AG04450 (cell line): Measurements from ENCODE around the gene DNMT3A. TPM values are rescaled to one million over a fixed set of nuclear protein-coding genes. Genes with fewer than 3 reads are reported as not detected.
A peak's percentile ranks its signal among the peaks of the same experiment; 100 is the strongest.

Source experiments
- CTCF ChIA-PET: fragments of 300-600, 350-600 bp; formaldehyde crosslinking; extraction: SDS; loops from one replicate; lab custom pipeline; 2022; ENCODE audit warnings: antibody characterized with exemption, inconsistent platforms; lab: Charles Lee
- POLR2A ChIA-PET: fragments of 350-600 bp; formaldehyde crosslinking; extraction: SDS; loops from one replicate; lab custom pipeline; 2021; ENCODE audit warnings: antibody characterized with exemption, inconsistent platforms; lab: Yijun Ruan, JAX
- DNase-seq: peaks from one replicate; pipeline ENCODE4 v3.0.0-alpha.2; 2011; ENCODE audit warnings: low read depth, low spot score
- H3K27ac ChIP-seq: one replicate; pipeline ENCODE4 v1.5.1; 2012; ENCODE audit warnings: low read depth, low read length, control low read depth
- H3K27me3 ChIP-seq: one replicate; pipeline ENCODE4 v1.6.0; 2012; ENCODE audit warnings: low read length; ENCODE audit not compliant: control insufficient read depth, insufficient read depth
- H3K4me3 ChIP-seq: 2 replicates; pipeline ENCODE4 v1.5.1; 2011; ENCODE audit warnings: mild to moderate bottlenecking, low read depth, low read length, control low read depth
- H3K9me3 ChIP-seq: 2 replicates; pipeline ENCODE4 v1.5.1; 2012; ENCODE audit warnings: low read length; ENCODE audit not compliant: control insufficient read depth, insufficient read depth
- CTCF ChIP-seq: IDR thresholded peaks from 2 replicates; pipeline ENCODE4 v1.5.1; 2011; ENCODE audit warnings: low read depth, low read length, control low read depth, inconsistent platforms
- polyA plus RNA-seq: library from polyadenylated mRNA; depleted of rRNA; stranded (reverse); fragments of >200 nt; gene quantifications from 2 replicates; pipeline ENCODE4 v1.2.3, GENCODE V29; 2011

Gene DNMT3A
- polyA plus RNA-seq, 1 experiment, result 4.1 TPM

GRCh38 chr2:25343187-25343825 is 1.6 kb upstream of the DNMT3A start:
- TF ChIP-seq CTCF, result no peak
- Histone ChIP-seq H3K27ac (no peak overlapping the region), H3K27me3 (no peaks in the 10 kb centered on the region), H3K4me3 (no peak overlapping the region), H3K9me3 (no peaks in the 10 kb centered on the region)
- ChIA-PET POLR2A (no interaction called here), CTCF (interaction anchor here (0.6 to 1.4 kb wide), 8 partner anchors 10 to 368 kb away, joined by 3 to 14 read pairs (median 3); no protein-coding TSS in a partner anchor)
- no peak for DNase-seq

- DNase-seq, result peak; percentile 48
- Histone ChIP-seq H3K27me3 (no peaks in the 10 kb centered on the region), H3K27ac (no peak overlapping the region), H3K4me3 (peak overlapping the region; percentile 60), H3K9me3 (no peaks in the 10 kb centered on the region)
- ChIA-PET POLR2A (no interaction called here), CTCF (interaction anchor here (0.6 to 1.4 kb wide), 8 partner anchors 9 to 367 kb away, joined by 3 to 14 read pairs (median 3); no protein-coding TSS in a partner anchor)
- TF ChIP-seq CTCF, result peak; percentile 92
Observed at GRCh38 chr2:25342372-25343186, 854 bp upstream of the DNMT3A start.

- Histone ChIP-seq H3K27me3 (no peaks in the 10 kb centered on the region), H3K9me3 (no peaks in the 10 kb centered on the region), H3K27ac (no peak overlapping the region), H3K4me3 (peak overlapping the region; percentile 69)
- CTCF ChIA-PET, result interaction anchor here (1.3 kb wide), 1 partner anchor 320 kb away, joined by 3 read pairs; no protein-coding TSS in a partner anchor
- DNase-seq, result no peak
- POLR2A ChIA-PET, result no interaction called here
- TF ChIP-seq CTCF, result no peak
Observed at GRCh38 chr2:25341011-25341727, 556 bp downstream of the DNMT3A start.

GRCh38 chr2:25340181-25340921 is 1.4 kb downstream of the DNMT3A start:
- Histone ChIP-seq H3K4me3 (peak overlapping the region; percentile 69), H3K27me3 (no peaks in the 10 kb centered on the region), H3K9me3 (no peaks in the 10 kb centered on the region), H3K27ac (no peak overlapping the region)
- no peak for DNase-seq
- TF ChIP-seq CTCF, result no peak
- CTCF ChIA-PET, result interaction anchor here (0.6 to 1.3 kb wide), 2 partner anchors 22 to 321 kb away, joined by 3 to 4 read pairs; no protein-coding TSS in a partner anchor
- POLR2A ChIA-PET, result no interaction called here
